NCI-H748 (cell line): ENCODE measurements around the gene RNASE13.
"Not testable (repeated sequence)": the region's sequence is repeated elsewhere in the genome, so short reads cannot be mapped to it uniquely, and the experiment has no call there.

Experiments used
- DNase-seq: peaks from one replicate; lab custom pipeline; 2025; ENCODE audit not compliant: unreplicated experiment; lab: John Stamatoyannopoulos, UW

RNASE13 gene

GRCh38 chr14:20996521-20996920 lies 38.1 kb downstream of the RNASE13 start:
- DNase-seq = no peak

GRCh38 chr14:20989787-20990600 lies 44.6 kb downstream of the RNASE13 start, which contains the start of gene METTL17:
TSS of gene METTL17 (plus strand) at chr14:20989980. CDS start at chr14:20990003, 23 bp downstream.
- peak; percentile 97 for DNase-seq

- no peak for DNase-seq
Observed at GRCh38 chr14:20989471-20989786, 45.2 kb downstream of the RNASE13 start.

GRCh38 chr14:20988717-20989470 lies 45.7 kb downstream of the RNASE13 start:
- no peak for DNase-seq

GRCh38 chr14:20986811-20987210 lies 47.8 kb downstream of the RNASE13 start:
- DNase-seq = no peak

GRCh38 chr14:20985650-20986049 lies 49.0 kb downstream of the RNASE13 start:
- not testable (repeated sequence) for DNase-seq
